ENCODE results near the gene GLP2R. TPM values are rescaled to one million over a fixed set of nuclear protein-coding genes. Genes with fewer than 3 reads are reported as not detected.

GLP2R gene
- total RNA-seq, 4 donors from 2014 or later = 7.2 to 17.2 (median 12.2) TPM

DNA sequence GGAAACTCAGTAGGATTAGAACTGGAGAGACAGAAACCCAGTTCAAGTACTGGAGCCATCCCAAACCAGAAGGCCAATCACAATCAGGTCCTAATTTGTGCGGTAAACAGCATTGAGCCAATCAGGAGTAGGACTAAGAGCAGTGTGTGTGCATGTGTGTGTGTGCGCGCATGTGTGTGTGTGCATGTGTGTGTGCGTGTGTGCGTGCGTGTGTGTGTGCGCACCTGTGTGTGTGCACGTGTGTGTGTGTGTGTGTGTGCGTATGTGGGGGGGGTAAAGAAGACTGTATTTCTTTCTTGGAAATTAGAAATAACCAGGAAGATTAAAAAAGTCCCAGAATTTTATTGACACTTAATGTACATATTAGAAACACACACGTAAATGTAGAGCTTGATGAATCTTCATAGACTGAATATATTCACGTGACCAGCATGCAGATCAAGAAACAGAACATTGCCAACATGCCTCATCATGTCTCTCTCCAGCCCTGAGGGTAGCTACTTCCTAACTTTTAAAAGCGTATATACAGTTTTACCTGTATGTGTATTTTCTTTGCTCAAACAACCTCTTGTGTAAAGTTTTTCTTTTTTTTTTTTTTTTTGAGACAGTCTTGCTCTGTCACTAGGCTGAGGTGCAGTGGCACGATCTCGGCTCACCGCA, 33.4 kb upstream of the GLP2R start:
- H3K9me3 ChIP-seq = no peaks in the 10 kb centered on the region
- intact Hi-C loops (cut with DNase I; ENCODE audit: low total_unique reads) (no loop called here), in situ Hi-C loops (cut with MboI; ENCODE audit: low pct_ligation_motif_present in 1 of 4, low pct_unique_long_range_greater_than_20kb in 1 of 4, low sequenced_read_pairs in 3 of 4) (no loop called here)
- WGBS, 2 donors (ENCODE audit: low coverage in 1 of 2) = 76 to 93% methylated on average over 3 to 15 of the region's 15 CpGs
- H3K4me1 ChIP-seq = no peaks in the 10 kb centered on the region
- H3K27ac ChIP-seq = no peak overlapping the region
- H3K4me3 ChIP-seq = no peak overlapping the region
- DNase-seq = no peak
- no peaks in the 10 kb centered on the region for H3K36me3 ChIP-seq
- TF ChIP-seq POLR2A (IDR thresholded peaks at IDR 0.05) = no peak
- no peak for TF ChIP-seq EP300 (IDR thresholded peaks at IDR 0.05; ENCODE audit: low read depth)
- TF ChIP-seq, protein P1, sequence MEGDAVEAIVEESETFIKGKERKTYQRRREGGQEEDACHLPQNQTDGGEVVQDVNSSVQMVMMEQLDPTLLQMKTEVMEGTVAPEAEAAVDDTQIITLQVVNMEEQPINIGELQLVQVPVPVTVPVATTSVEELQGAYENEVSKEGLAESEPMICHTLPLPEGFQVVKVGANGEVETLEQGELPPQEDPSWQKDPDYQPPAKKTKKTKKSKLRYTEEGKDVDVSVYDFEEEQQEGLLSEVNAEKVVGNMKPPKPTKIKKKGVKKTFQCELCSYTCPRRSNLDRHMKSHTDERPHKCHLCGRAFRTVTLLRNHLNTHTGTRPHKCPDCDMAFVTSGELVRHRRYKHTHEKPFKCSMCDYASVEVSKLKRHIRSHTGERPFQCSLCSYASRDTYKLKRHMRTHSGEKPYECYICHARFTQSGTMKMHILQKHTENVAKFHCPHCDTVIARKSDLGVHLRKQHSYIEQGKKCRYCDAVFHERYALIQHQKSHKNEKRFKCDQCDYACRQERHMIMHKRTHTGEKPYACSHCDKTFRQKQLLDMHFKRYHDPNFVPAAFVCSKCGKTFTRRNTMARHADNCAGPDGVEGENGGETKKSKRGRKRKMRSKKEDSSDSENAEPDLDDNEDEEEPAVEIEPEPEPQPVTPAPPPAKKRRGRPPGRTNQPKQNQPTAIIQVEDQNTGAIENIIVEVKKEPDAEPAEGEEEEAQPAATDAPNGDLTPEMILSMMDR (IDR thresholded peaks at IDR 0.05) = no peak
- no peak for TF ChIP-seq POLR2AphosphoS5 (IDR thresholded peaks at IDR 0.05)
- H3K27me3 ChIP-seq = no peaks in the 10 kb centered on the region

DNA sequence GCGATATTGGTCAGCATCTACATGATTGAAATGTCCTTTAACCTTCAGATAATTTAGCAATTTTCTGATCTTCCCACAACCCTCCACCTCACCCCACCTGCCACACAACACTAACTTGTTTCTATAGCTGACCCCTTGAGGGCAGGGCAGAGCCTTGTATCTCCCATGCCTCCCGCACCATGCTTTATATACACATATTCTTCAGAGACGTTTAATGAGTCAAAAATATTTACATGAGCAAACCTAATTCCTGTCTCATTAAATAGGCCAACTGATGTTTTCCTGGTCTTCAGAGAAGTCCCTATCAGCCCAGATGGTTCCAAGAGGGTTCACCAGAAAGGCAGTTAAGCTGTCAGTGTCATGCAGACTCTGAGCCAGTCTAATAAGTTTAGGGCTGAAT, 27.7 kb upstream of the GLP2R start:
- in situ Hi-C loops (cut with MboI; ENCODE audit: low pct_ligation_motif_present in 1 of 4, low pct_unique_long_range_greater_than_20kb in 1 of 4, low sequenced_read_pairs in 3 of 4) = no loop called here
- no peak for DNase-seq

DNA sequence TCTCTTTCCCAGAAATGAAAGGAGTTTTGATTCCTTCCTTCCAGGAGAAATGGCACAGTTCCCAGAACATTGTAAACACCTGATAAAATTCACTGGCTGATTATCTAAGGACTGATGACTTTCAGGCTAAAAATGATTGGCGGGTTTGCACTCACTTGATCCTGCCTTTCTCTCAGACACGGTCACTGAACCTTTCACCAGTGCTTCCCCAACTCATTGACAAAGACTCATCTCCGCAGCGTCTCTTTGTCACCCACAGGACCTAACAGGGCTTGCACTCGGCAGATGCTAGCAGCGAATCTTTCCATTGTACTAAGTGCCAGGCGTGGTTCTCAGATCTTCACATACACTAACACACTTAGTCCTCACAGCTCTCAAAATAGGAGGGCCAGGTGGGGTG, 27.0 kb upstream of the GLP2R start:
- TF ChIP-seq POLR2A (IDR thresholded peaks at IDR 0.05) = no peak
- no peak for TF ChIP-seq POLR2AphosphoS5 (IDR thresholded peaks at IDR 0.05)
- TF ChIP-seq, protein P1 (IDR thresholded peaks at IDR 0.05) = no peak
- no peak for TF ChIP-seq EP300 (IDR thresholded peaks at IDR 0.05; ENCODE audit: low read depth)
- no peaks in the 10 kb centered on the region for H3K9me3 ChIP-seq
- H3K27ac ChIP-seq = no peak overlapping the region
- no peak for DNase-seq
- no peaks in the 10 kb centered on the region for H3K36me3 ChIP-seq
- intact Hi-C loops (cut with DNase I; ENCODE audit: low total_unique reads) (no loop called here), in situ Hi-C loops (cut with MboI; ENCODE audit: low pct_ligation_motif_present in 1 of 4, low pct_unique_long_range_greater_than_20kb in 1 of 4, low sequenced_read_pairs in 3 of 4) (no loop called here)
- no peaks in the 10 kb centered on the region for H3K27me3 ChIP-seq
- WGBS, 2 donors (ENCODE audit: low coverage in 1 of 2) = 77% methylated on average over 7 of the region's 7 CpGs; no CpG with 5 or more reads in 1 of the 2 donors
- no peaks in the 10 kb centered on the region for H3K4me1 ChIP-seq
- no peak overlapping the region for H3K4me3 ChIP-seq

More for the DNA sequence above, 27.7 kb upstream of the GLP2R start:
- Histone ChIP-seq H3K27me3 (no peaks in the 10 kb centered on the region), H3K4me1 (no peaks in the 10 kb centered on the region), H3K27ac (no peak overlapping the region), H3K4me3 (no peak overlapping the region), H3K9me3 (no peaks in the 10 kb centered on the region), H3K36me3 (no peaks in the 10 kb centered on the region)
- intact Hi-C loops (cut with DNase I; ENCODE audit: low total_unique reads) = no loop called here
- TF ChIP-seq EP300 (IDR thresholded peaks at IDR 0.05; ENCODE audit: low read depth) (no peak), POLR2AphosphoS5 (IDR thresholded peaks at IDR 0.05) (no peak), POLR2A (IDR thresholded peaks at IDR 0.05) (no peak)
- TF ChIP-seq, protein P1 (IDR thresholded peaks at IDR 0.05) = no peak
- 35 to 67% methylated on average over 2 to 3 of the region's 3 CpGs for WGBS, 2 donors (ENCODE audit: low coverage in 1 of 2)

DNA sequence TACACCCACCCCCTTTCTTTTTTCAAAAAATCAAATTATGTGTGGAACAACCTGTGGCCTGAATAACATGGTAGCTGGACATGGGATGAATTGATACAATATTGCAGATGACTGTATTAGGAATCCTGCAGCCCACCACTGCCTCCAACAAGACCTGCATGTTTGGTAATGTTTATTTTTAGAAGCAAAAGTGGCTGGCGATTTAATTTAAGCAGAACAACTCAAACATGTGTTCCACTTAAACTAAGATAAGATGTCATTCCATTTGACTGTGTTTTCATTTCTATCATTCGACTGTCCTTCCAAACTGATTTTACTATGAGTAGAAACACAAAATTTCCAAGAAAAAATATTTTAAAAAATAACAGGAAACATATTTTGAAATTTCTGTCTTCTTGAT, 24.2 kb upstream of the GLP2R start:
- H3K4me3 ChIP-seq = no peak overlapping the region
- intact Hi-C loops (cut with DNase I; ENCODE audit: low total_unique reads) (no loop called here), in situ Hi-C loops (cut with MboI; ENCODE audit: low pct_ligation_motif_present in 1 of 4, low pct_unique_long_range_greater_than_20kb in 1 of 4, low sequenced_read_pairs in 3 of 4) (no loop called here)
- no peaks in the 10 kb centered on the region for H3K27me3 ChIP-seq
- H3K9me3 ChIP-seq = no peaks in the 10 kb centered on the region
- no peaks in the 10 kb centered on the region for H3K4me1 ChIP-seq
- no peak for DNase-seq
- no peak overlapping the region for H3K27ac ChIP-seq
- no peaks in the 10 kb centered on the region for H3K36me3 ChIP-seq
- 51 to 65% methylated on average over 2 of the region's 2 CpGs for WGBS, 2 donors (ENCODE audit: low coverage in 1 of 2)
- TF ChIP-seq EP300 (IDR thresholded peaks at IDR 0.05; ENCODE audit: low read depth) (no peak), POLR2A (IDR thresholded peaks at IDR 0.05) (no peak), POLR2AphosphoS5 (IDR thresholded peaks at IDR 0.05) (no peak)
- TF ChIP-seq, protein P1 (IDR thresholded peaks at IDR 0.05) = no peak
